ENCODE results near the gene APEH.
A peak's percentile ranks its signal among the peaks of the same experiment; 100 is the strongest.

The APEH gene

DNA sequence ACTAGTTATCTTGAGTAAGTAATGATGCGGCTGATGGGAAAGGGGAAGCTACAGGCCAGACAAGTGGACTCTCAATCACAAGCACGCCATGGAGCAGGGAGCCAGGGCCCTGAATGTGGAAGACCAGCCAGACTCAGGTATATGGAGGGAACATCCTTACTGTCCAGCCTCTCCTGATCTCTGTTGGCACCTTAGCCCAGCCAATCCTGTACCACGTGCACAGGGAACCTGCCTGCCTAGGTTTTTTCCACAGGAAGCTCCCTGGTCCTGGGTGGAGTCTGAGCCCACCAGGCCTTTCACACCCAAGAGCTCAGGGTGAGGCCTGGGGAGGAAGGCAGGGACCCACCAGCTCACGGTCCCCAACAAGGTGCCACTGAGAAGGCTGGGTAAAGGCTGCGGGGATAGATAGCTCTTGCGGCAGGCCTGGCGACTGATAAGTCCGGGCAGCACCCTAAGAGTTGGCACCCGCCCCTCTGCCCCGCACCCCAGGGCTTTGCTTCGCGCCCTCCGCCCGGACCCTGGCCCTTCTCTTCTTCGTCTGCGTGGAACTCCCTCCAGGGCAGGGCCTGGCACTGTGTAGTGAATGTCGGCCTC is 933 bp upstream of the APEH start:
- no peak for TF ChIP-seq TAF1 (IDR thresholded peaks at IDR 0.05; ENCODE audit: low read depth)
- TF ChIP-seq, protein P1, sequence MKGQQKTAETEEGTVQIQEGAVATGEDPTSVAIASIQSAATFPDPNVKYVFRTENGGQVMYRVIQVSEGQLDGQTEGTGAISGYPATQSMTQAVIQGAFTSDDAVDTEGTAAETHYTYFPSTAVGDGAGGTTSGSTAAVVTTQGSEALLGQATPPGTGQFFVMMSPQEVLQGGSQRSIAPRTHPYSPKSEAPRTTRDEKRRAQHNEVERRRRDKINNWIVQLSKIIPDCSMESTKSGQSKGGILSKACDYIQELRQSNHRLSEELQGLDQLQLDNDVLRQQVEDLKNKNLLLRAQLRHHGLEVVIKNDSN (IDR thresholded peaks at IDR 0.05), result peak; percentile 61

DNA sequence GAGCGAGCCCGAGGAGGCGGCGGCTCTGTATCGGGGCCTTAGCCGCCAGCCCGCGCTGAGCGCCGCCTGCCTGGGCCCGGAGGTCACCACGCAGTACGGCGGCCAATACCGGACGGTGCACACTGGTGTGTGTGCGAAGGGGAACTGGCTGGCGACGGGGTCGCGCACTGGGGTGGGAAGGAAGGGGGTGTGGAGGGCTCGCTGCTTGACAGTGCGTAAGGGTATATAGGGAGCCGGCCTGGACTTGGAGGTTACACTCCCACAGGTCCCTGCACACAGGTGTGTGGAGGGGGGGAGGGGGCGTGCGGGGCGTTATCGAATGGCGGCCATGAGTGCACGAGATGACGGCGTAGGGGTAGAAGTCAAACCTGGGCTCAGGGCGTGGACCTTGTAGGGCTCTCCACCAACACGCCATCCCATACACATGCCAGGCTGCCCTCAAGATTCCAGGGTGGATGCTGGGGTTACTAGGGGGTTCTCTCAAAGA is 389 bp downstream of the APEH start:
- TF ChIP-seq CREB1 (IDR thresholded peaks at IDR 0.05; ENCODE audit: low read depth) (no peak), EGR1 (IDR thresholded peaks at IDR 0.05) (no peak), TEAD4 (IDR thresholded peaks at IDR 0.05) (no peak), TAF1 (IDR thresholded peaks at IDR 0.05; ENCODE audit: low read depth) (peak; percentile 27), CEBPB (IDR thresholded peaks at IDR 0.05) (no peak), RAD21 (IDR thresholded peaks at IDR 0.05; ENCODE audit: low read depth) (no peak), NFIC (IDR thresholded peaks at IDR 0.05) (no peak), FOXM1 (IDR thresholded peaks at IDR 0.05; ENCODE audit: borderline replicate concordance, low read depth) (no peak), ZBTB7A (IDR thresholded peaks at IDR 0.05; ENCODE audit: low read depth) (no peak), EP300 (IDR thresholded peaks at IDR 0.05; ENCODE audit: borderline replicate concordance) (no peak), YY1 (IDR thresholded peaks at IDR 0.05; ENCODE audit: low read depth) (peak; percentile 61; the same call in 1 of the 2 replicates), TCF12 (IDR thresholded peaks at IDR 0.05; ENCODE audit: low read depth) (no peak)
- TF ChIP-seq, protein P1 (IDR thresholded peaks at IDR 0.05), result no peak
- TF ChIP-seq, protein P2, sequence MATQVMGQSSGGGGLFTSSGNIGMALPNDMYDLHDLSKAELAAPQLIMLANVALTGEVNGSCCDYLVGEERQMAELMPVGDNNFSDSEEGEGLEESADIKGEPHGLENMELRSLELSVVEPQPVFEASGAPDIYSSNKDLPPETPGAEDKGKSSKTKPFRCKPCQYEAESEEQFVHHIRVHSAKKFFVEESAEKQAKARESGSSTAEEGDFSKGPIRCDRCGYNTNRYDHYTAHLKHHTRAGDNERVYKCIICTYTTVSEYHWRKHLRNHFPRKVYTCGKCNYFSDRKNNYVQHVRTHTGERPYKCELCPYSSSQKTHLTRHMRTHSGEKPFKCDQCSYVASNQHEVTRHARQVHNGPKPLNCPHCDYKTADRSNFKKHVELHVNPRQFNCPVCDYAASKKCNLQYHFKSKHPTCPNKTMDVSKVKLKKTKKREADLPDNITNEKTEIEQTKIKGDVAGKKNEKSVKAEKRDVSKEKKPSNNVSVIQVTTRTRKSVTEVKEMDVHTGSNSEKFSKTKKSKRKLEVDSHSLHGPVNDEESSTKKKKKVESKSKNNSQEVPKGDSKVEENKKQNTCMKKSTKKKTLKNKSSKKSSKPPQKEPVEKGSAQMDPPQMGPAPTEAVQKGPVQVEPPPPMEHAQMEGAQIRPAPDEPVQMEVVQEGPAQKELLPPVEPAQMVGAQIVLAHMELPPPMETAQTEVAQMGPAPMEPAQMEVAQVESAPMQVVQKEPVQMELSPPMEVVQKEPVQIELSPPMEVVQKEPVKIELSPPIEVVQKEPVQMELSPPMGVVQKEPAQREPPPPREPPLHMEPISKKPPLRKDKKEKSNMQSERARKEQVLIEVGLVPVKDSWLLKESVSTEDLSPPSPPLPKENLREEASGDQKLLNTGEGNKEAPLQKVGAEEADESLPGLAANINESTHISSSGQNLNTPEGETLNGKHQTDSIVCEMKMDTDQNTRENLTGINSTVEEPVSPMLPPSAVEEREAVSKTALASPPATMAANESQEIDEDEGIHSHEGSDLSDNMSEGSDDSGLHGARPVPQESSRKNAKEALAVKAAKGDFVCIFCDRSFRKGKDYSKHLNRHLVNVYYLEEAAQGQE (IDR thresholded peaks at IDR 0.05; ENCODE audit: low read depth), result no peak
- TF ChIP-seq, protein P3, sequence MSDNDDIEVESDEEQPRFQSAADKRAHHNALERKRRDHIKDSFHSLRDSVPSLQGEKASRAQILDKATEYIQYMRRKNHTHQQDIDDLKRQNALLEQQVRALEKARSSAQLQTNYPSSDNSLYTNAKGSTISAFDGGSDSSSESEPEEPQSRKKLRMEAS (IDR thresholded peaks at IDR 0.05), result peak; percentile 44

DNA sequence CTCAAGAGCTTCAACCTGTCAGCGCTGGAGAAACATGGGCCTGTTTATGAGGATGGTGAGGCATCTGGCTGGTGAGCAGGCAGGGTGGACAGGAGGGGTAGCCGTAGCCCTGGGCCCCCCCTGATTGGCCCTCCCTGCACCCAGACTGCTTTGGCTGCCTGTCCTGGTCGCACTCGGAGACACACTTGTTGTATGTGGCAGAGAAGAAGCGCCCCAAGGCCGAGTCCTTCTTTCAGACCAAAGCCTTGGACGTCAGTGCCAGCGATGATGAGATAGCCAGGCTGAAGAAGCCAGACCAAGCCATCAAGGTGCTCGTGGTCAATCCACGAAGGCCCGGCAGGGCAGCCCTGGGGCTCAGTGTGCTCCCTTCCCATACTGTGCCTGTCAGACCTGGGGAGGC is 1.8 kb downstream of the APEH start:
- TF ChIP-seq YY1 (IDR thresholded peaks at IDR 0.05; ENCODE audit: low read depth), result no peak
- TF ChIP-seq TCF12 (IDR thresholded peaks at IDR 0.05; ENCODE audit: low read depth), result no peak
- TF ChIP-seq TAF1 (IDR thresholded peaks at IDR 0.05; ENCODE audit: low read depth), result no peak
- no peak for TF ChIP-seq EP300 (IDR thresholded peaks at IDR 0.05; ENCODE audit: borderline replicate concordance)
- TF ChIP-seq, protein P3 (IDR thresholded peaks at IDR 0.05), result no peak
- TF ChIP-seq, protein P1 (IDR thresholded peaks at IDR 0.05), result no peak
- no peak for TF ChIP-seq EGR1 (IDR thresholded peaks at IDR 0.05)
- TF ChIP-seq CREB1 (IDR thresholded peaks at IDR 0.05; ENCODE audit: low read depth), result no peak

DNA sequence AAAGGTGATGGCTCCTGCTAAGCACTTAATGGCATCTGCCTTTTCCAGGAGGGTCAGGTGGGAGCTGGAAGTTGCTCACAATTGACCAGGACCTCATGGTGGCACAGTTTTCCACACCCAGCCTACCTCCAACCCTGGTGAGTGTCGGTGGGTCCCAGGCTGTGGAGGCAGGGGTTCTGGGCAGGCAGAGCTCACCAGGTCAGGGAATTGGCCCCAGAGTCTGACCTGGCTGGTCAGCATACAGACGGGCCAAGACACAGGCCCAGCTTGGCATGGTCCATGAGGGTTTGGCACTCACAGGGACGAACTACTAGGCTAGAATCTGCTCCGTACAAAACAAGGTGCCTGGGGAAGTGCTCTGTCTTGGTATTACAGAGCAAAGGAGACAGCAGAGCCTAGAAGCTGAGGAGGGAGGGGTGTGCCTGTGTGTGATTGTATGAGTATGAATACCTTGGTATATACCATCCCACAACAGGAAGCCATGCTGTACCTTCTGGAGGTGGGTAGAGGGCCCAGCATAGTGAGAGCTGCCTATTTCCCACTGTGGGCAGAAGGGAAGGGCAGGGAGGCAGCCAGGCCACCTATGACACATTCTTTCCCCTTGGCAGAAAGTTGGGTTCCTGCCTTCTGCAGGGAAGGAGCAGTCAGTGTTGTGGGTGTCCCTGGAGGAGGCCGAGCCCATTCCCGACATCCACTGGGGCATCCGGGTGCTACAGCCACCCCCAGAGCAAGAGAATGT is 6.5 kb downstream of the APEH start:
- TF ChIP-seq NFIC (IDR thresholded peaks at IDR 0.05) (no peak), CEBPB (IDR thresholded peaks at IDR 0.05) (no peak), RAD21 (IDR thresholded peaks at IDR 0.05; ENCODE audit: low read depth) (no peak), ZBTB7A (IDR thresholded peaks at IDR 0.05; ENCODE audit: low read depth) (no peak), TAF1 (IDR thresholded peaks at IDR 0.05; ENCODE audit: low read depth) (no peak), YY1 (IDR thresholded peaks at IDR 0.05; ENCODE audit: low read depth) (no peak), TCF12 (IDR thresholded peaks at IDR 0.05; ENCODE audit: low read depth) (no peak), TEAD4 (IDR thresholded peaks at IDR 0.05) (no peak), EGR1 (IDR thresholded peaks at IDR 0.05) (no peak), CREB1 (IDR thresholded peaks at IDR 0.05; ENCODE audit: low read depth) (no peak), EP300 (IDR thresholded peaks at IDR 0.05; ENCODE audit: borderline replicate concordance) (no peak), FOXM1 (IDR thresholded peaks at IDR 0.05; ENCODE audit: borderline replicate concordance, low read depth) (no peak)
- TF ChIP-seq, protein P3 (IDR thresholded peaks at IDR 0.05), result no peak
- TF ChIP-seq, protein P1 (IDR thresholded peaks at IDR 0.05), result no peak
- TF ChIP-seq, protein P2 (IDR thresholded peaks at IDR 0.05; ENCODE audit: low read depth), result no peak
